ENCODE measurements around the gene CALML4. TPM values are rescaled to one million over a fixed set of nuclear protein-coding genes. Genes with fewer than 3 reads are reported as not detected.

Gene CALML4
- total and polyA plus RNA-seq, 8 donors: 1.5 to 31.4 (median 5.6) TPM

GRCh38 chr15:68210409-68210756 lies 5.3 kb upstream of the CALML4 start:
- no peak overlapping the region for H3K27ac ChIP-seq
- H3K27me3 ChIP-seq: no peaks in the 10 kb centered on the region
- DNase-seq: peak in 1 of 6 donors; percentile 38
- no peak for TF ChIP-seq CTCF (IDR thresholded peaks at IDR 0.05)
- peaks cover 5% of the 10 kb centered on the region in 3 donors for H3K4me1 ChIP-seq
- intact Hi-C loops (cut with DNase I): no loop called here
- H3K4me3 ChIP-seq: no peak overlapping the region
- no peaks in the 10 kb centered on the region for H3K36me3 ChIP-seq
- no peak for ATAC-seq
- WGBS, 2 donors: 84 to 86% methylated on average over 9 of the region's 9 CpGs
- H3K9me3 ChIP-seq: no peaks in the 10 kb centered on the region
- no peak for FAIRE-seq

- no peak overlapping the region for H3K4me3 ChIP-seq
- H3K4me1 ChIP-seq: peaks cover 7 to 9% (median 7%) of the 10 kb centered on the region in 3 donors
- no peaks in the 10 kb centered on the region for H3K36me3 ChIP-seq
- no peak for TF ChIP-seq CTCF (IDR thresholded peaks at IDR 0.05)
- FAIRE-seq (no peak), DNase-seq (peak in 1 of 6 donors; percentile 47), ATAC-seq (no peak)
- intact Hi-C loops (cut with DNase I): no loop called here
- H3K27me3 ChIP-seq: no peaks in the 10 kb centered on the region
- 82 to 92% methylated on average over 13 of the region's 13 CpGs for WGBS, 2 donors
- no peak overlapping the region for H3K27ac ChIP-seq
- H3K9me3 ChIP-seq: no peaks in the 10 kb centered on the region
Observed at GRCh38 chr15:68209735-68210408, 4.7 kb upstream of the CALML4 start.

GRCh38 chr15:68209272-68209671 lies 4.1 kb upstream of the CALML4 start:
- WGBS, 2 donors: 82 to 87% methylated on average over 7 of the region's 7 CpGs
- intact Hi-C loops (cut with DNase I): no loop called here
- Histone ChIP-seq H3K4me1 (peaks cover 7 to 12% (median 7%) of the 10 kb centered on the region in 3 donors), H3K4me3 (no peak overlapping the region), H3K36me3 (no peaks in the 10 kb centered on the region), H3K27ac (no peak overlapping the region), H3K9me3 (no peaks in the 10 kb centered on the region), H3K27me3 (no peaks in the 10 kb centered on the region)
- FAIRE-seq (no peak), ATAC-seq (no peak), DNase-seq (peak in 1 of 6 donors; percentile 29)
- no peak for TF ChIP-seq CTCF (IDR thresholded peaks at IDR 0.05)

- Histone ChIP-seq H3K27ac (no peak overlapping the region), H3K4me1 (peaks cover 7 to 12% (median 7%) of the 10 kb centered on the region in 3 donors), H3K36me3 (no peaks in the 10 kb centered on the region), H3K27me3 (no peaks in the 10 kb centered on the region), H3K4me3 (no peak overlapping the region), H3K9me3 (no peaks in the 10 kb centered on the region)
- intact Hi-C loops (cut with DNase I): no loop called here
- FAIRE-seq (no peak), DNase-seq (peak in 1 of 6 donors; percentile 39), ATAC-seq (no peak)
- 89 to 92% methylated on average over 13 of the region's 13 CpGs for WGBS, 2 donors
- TF ChIP-seq CTCF (IDR thresholded peaks at IDR 0.05): no peak
Observed at GRCh38 chr15:68208636-68209240, 3.6 kb upstream of the CALML4 start.

GRCh38 chr15:68208136-68208535 lies 3.0 kb upstream of the CALML4 start:
- Histone ChIP-seq H3K36me3 (no peaks in the 10 kb centered on the region), H3K27ac (no peak overlapping the region), H3K4me3 (no peak overlapping the region), H3K4me1 (peaks cover 7 to 12% (median 7%) of the 10 kb centered on the region in 3 donors), H3K9me3 (no peaks in the 10 kb centered on the region), H3K27me3 (no peaks in the 10 kb centered on the region)
- intact Hi-C loops (cut with DNase I): no loop called here
- ATAC-seq (no peak), FAIRE-seq (no peak), DNase-seq (peak in 1 of 6 donors; percentile 35)
- WGBS, 2 donors: 90 to 91% methylated on average over 16 of the region's 16 CpGs
- no peak for TF ChIP-seq CTCF (IDR thresholded peaks at IDR 0.05)
